ENCODE results near the gene URAD. TPM values are rescaled to one million over a fixed set of nuclear protein-coding genes. Genes with fewer than 3 reads are reported as not detected.
A peak's percentile ranks its signal among the peaks of the same experiment; 100 is the strongest.

The URAD gene
- total RNA-seq, 1 donor from 2014 or later = not detected

GRCh38 chr13:27954406-27954851 is 34.1 kb downstream of the URAD start:
- FAIRE-seq (no peak), DNase-seq (ENCODE audit: low read depth) (no peak)
- peak overlapping the region; percentile 84 for H3K4me2 ChIP-seq (ENCODE audit: low read length)
- H3K9me3 ChIP-seq (ENCODE audit: insufficient read depth, low read depth, low read length) = peaks cover 2% of the 10 kb centered on the region
- Mint-ChIP-seq H3K36me3 (ENCODE audit: low read depth, unreplicated experiment) (no peaks in the 10 kb centered on the region), H3K9me3 (ENCODE audit: unreplicated experiment) (peaks cover 4% of the 10 kb centered on the region), H3K27ac (ENCODE audit: unreplicated experiment) (no peak overlapping the region), H3K27me3 (ENCODE audit: low read depth, unreplicated experiment) (peaks cover 78% of the 10 kb centered on the region), H3K4me3 (ENCODE audit: unreplicated experiment) (no peak overlapping the region), H3K4me1 (ENCODE audit: low read depth, unreplicated experiment) (no peaks in the 10 kb centered on the region)
- no peaks in the 10 kb centered on the region for H3K36me3 ChIP-seq (ENCODE audit: insufficient read depth, low read length)
- peaks cover 61% of the 10 kb centered on the region for H3K27me3 ChIP-seq (ENCODE audit: insufficient read depth, low read length)
- H2AFZ ChIP-seq (ENCODE audit: low read depth, low read length) = peak overlapping the region; percentile 87
- TF ChIP-seq EZH2 (IDR thresholded peaks at IDR 0.05; ENCODE audit: insufficient read depth, low read length) (peak; percentile 71), CTCF (IDR thresholded peaks at IDR 0.05; ENCODE audit: insufficient read depth, low read depth, low read length) (no peak)
- H3K4me1 ChIP-seq (ENCODE audit: insufficient read depth, low read length) = peaks cover 8% of the 10 kb centered on the region
- peak overlapping the region; percentile 42 for H3K4me3 ChIP-seq (ENCODE audit: insufficient read depth, low read depth, low read length)
- no peaks in the 10 kb centered on the region for H4K20me1 ChIP-seq (ENCODE audit: insufficient read depth, low read length)
- no peak overlapping the region for H3K27ac ChIP-seq (ENCODE audit: low read depth, low read length)
- no peaks in the 10 kb centered on the region for H3K79me2 ChIP-seq (ENCODE audit: insufficient read depth, low read length)
- H3K9ac ChIP-seq (ENCODE audit: low read length) = no peak overlapping the region

GRCh38 chr13:27953676-27954405 is 34.7 kb downstream of the URAD start:
- H3K4me1 Mint-ChIP-seq (ENCODE audit: low read depth, unreplicated experiment) = no peaks in the 10 kb centered on the region
- H3K27ac Mint-ChIP-seq (ENCODE audit: unreplicated experiment) = peak overlapping the region; percentile 60
- peaks cover 7% of the 10 kb centered on the region for H3K9me3 Mint-ChIP-seq (ENCODE audit: unreplicated experiment)
- no peak overlapping the region for H3K27ac ChIP-seq (ENCODE audit: low read depth, low read length)
- no peaks in the 10 kb centered on the region for H3K36me3 Mint-ChIP-seq (ENCODE audit: low read depth, unreplicated experiment)
- peak overlapping the region; percentile 87 for H2AFZ ChIP-seq (ENCODE audit: low read depth, low read length)
- FAIRE-seq (no peak), DNase-seq (ENCODE audit: low read depth) (peak; percentile 14)
- peaks cover 8% of the 10 kb centered on the region for H3K4me1 ChIP-seq (ENCODE audit: insufficient read depth, low read length)
- H3K79me2 ChIP-seq (ENCODE audit: insufficient read depth, low read length) = no peaks in the 10 kb centered on the region
- H3K27me3 ChIP-seq (ENCODE audit: insufficient read depth, low read length) = peaks cover 55% of the 10 kb centered on the region
- H3K36me3 ChIP-seq (ENCODE audit: insufficient read depth, low read length) = no peaks in the 10 kb centered on the region
- TF ChIP-seq EZH2 (IDR thresholded peaks at IDR 0.05; ENCODE audit: insufficient read depth, low read length) (peak; percentile 31), CTCF (IDR thresholded peaks at IDR 0.05; ENCODE audit: insufficient read depth, low read depth, low read length) (peak; percentile 53)
- peaks cover 78% of the 10 kb centered on the region for H3K27me3 Mint-ChIP-seq (ENCODE audit: low read depth, unreplicated experiment)
- H3K4me2 ChIP-seq (ENCODE audit: low read length) = peak overlapping the region; percentile 84
- H3K9me3 ChIP-seq (ENCODE audit: insufficient read depth, low read depth, low read length) = peaks cover 2% of the 10 kb centered on the region
- peak overlapping the region; percentile 42 for H3K4me3 ChIP-seq (ENCODE audit: insufficient read depth, low read depth, low read length)
- H3K9ac ChIP-seq (ENCODE audit: low read length) = no peak overlapping the region
- peak overlapping the region; percentile 78 for H3K4me3 Mint-ChIP-seq (ENCODE audit: unreplicated experiment)
- no peaks in the 10 kb centered on the region for H4K20me1 ChIP-seq (ENCODE audit: insufficient read depth, low read length)
